Mammary epithelial cell (primary cell): ENCODE measurements around the gene FAM234B.

Source experiments
- EZH2 ChIP-seq: IDR thresholded peaks from 2 replicates; pipeline ENCODE4 v1.6.1; 2012; ENCODE audit warnings: low read length, inconsistent platforms, borderline replicate concordance
- TF ChIP-seq, protein P1 (sequence below), 2 donors: IDR thresholded peaks in 1 of 2; conservative IDR thresholded peaks in 1 of 2; 2 replicates each; pipeline ENCODE4 v1.5.1; 2011 to 2012; ENCODE audit warnings: inconsistent platforms in 2 of 2, low read length in 2 of 2, mild to moderate bottlenecking in 2 of 2, control low read depth in 1 of 2, low read depth in 1 of 2; ENCODE audit not compliant: insufficient read depth in 1 of 2; ENCODE audit errors: extremely low read depth in 1 of 2

- no peak for TF ChIP-seq EZH2
- TF ChIP-seq, protein P1, sequence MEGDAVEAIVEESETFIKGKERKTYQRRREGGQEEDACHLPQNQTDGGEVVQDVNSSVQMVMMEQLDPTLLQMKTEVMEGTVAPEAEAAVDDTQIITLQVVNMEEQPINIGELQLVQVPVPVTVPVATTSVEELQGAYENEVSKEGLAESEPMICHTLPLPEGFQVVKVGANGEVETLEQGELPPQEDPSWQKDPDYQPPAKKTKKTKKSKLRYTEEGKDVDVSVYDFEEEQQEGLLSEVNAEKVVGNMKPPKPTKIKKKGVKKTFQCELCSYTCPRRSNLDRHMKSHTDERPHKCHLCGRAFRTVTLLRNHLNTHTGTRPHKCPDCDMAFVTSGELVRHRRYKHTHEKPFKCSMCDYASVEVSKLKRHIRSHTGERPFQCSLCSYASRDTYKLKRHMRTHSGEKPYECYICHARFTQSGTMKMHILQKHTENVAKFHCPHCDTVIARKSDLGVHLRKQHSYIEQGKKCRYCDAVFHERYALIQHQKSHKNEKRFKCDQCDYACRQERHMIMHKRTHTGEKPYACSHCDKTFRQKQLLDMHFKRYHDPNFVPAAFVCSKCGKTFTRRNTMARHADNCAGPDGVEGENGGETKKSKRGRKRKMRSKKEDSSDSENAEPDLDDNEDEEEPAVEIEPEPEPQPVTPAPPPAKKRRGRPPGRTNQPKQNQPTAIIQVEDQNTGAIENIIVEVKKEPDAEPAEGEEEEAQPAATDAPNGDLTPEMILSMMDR (conservative IDR thresholded peaks at IDR 0.05 in 1 of 2, IDR thresholded peaks at IDR 0.05 in 1 of 2; ENCODE audit: extremely low read depth in 1 of 2, insufficient read depth in 1 of 2, low read depth in 1 of 2, low read length in 2 of 2): no peak
These were observed 70.3 kb downstream of the FAM234B start for GRCh38 chr12:13114251-13115052.
